GM18511 (cell line): Measurements from ENCODE around the gene MARCHF3.
"Not testable (repeated sequence)": the region's sequence is repeated elsewhere in the genome, so short reads cannot be mapped to it uniquely, and the experiment has no call there.

Source experiments
- ATAC-seq: cut with Tn5 transposase; IDR thresholded peaks from one replicate; pipeline ENCODE4 v1.9.1; 2021; ENCODE audit warnings: mild to moderate bottlenecking, moderate library complexity; ENCODE audit not compliant: unreplicated experiment

Gene MARCHF3

DNA sequence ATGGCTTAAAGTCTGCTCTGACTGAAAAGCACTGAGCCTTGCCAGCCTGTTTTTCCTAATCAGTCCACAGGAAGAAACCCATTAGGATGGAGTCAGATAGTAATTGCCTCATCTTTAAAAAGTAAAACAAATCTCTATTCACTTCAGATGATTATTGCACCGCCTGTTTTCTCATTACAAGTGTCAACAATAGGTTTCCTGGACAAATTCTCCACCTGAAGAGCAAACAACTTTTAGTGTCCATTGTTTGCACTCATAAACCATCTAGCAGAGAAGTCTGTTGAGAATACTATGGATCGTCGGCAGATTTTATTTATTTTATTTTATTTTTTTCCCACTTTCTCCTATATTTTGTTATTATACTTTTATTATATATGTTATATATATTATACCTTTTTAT lies 22.7 kb upstream of the MARCHF3 start:
- no peak for ATAC-seq

DNA sequence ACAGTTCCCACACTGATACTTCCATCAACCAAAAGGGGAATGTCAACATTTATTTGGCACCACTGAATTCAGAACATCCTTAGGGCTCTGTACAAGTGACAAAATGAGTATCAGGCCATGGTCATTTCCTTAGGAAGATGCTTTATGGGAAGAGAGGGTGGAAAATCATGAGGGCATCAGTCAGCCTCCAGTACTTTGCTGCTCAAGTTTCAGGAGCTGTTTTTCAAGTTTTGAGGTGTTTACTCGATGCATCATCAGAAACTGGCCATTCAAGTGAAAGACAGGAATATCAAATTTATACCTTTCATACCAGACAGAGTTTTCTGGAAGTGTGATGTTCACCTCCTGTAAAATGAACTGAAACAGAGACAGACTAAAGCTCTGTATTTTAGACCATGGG lies 21.2 kb upstream of the MARCHF3 start:
- no peak for ATAC-seq

DNA sequence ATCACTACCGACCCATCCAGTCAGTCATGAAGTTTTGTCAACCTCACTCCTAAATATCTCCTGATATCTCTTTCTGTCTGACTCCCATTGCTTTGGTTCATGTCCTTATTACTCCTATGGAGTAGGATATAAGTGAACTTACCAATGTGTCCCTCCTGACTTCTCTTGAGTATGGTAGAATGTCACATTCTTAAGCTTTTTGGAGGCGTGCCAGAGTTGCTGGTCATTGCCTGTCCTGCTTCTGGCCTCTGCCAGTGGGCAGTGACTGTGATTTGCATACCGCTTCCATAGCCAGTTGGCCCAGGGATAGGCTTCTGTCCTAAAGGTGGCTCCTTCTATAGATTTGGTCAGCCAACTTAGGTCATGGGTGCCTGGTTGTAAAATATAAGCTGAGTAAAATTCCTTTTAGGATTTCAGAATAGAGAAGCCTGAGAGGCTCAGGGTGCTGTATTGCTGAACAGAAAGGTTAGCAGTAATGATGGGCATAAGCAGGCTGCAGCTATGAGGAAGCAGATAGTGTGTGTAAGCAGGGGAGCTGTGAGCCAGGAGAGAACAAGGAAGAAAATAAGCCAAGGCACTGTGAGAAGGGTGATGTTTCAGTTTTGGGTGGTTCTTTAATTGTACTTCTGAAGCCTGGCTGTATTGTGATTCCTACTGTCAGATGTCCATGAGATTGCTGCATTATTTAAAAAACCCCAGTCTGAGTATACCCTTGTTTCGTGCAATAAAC lies 16.1 kb upstream of the MARCHF3 start:
- no peak for ATAC-seq

DNA sequence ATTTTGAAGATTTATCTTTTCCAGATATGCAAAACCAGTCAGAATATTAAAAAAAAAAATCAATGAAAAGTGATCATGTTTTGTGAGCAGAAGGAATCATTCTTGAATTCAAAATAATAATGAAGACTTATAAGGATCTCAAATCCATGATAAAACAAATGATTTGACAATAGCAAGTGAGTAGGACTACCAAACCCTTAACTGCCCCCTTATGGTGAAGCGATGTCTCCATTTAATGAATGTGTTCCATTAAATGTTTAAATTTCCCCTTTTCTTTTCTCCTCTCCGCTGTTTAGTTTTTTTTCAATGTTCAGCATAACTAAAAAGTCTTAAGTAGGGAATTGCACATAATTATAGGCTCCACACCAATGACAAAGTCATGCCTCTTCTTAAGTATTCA lies 12.2 kb upstream of the MARCHF3 start:
- no peak for ATAC-seq

DNA sequence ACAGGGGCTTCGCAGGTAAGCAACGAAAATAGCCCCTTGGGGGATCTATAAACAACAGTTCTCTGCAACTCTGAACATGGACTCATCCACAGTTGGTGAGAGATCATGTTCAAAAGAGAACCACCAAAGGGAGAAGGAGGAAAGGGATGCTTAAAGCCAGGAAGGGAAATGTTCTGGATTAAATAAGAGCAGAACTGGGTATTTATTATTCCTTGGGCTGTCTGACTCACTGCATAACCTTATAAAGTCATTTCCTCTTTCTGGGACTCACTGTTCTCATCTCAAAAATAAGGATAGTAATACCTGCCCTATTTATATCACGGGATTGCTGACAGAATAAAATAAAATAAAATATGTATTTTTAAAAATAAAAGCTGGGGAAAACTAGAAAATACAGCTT lies 11.2 kb upstream of the MARCHF3 start:
- ATAC-seq: no peak

DNA sequence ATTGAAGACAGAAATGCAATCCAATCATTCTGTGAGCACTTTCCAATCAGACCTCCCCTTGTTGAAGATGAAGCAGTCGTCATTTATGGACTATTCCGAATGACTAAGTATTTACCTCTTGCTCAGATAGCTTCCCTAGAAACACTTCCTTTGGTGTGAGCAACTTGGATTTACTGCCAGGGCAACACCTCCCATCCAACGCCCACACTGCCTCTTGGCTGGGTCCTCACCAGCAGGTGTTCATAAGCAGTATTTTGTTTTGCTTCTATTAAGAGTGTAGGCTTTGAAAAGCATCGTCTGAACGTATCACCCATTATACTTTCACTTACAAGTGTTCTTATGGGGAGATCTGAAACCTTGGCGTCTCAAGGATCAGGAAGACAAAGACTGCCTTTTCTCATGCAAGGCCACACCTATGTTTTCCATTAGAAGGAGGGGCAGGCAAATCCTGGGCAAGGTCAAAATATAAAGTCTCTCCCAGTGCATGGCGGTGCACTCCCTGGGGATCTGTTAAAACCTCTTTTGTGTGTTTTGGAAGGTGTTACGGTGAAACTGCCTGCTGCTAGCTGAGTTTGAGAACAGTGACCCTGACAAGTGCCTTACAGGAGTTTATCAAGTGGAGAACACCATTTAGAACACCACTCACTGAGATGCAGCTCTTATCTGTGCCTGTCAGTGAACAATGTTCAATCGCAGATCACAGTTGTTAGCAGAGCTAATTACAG lies 10.6 kb upstream of the MARCHF3 start:
- no peak for ATAC-seq

DNA sequence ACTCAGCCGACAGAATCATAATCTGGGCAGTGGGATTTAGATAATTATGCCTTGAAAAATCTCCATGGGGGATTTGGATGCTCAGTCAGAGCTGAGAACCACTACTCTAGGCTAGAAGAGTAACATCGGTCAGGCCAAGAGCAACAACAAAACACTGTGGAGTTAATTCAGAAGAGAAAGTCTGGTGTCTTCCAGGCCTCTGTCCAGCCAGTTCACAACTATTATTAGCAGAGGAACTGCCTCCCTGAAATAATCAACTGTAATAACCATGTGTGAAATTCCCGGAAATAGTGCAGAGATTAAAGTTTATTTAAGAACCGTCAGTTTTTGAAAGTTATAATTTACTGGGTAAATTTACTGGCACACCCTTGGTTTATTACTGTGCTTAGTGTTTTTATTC lies 8.2 kb upstream of the MARCHF3 start:
- no peak for ATAC-seq

DNA sequence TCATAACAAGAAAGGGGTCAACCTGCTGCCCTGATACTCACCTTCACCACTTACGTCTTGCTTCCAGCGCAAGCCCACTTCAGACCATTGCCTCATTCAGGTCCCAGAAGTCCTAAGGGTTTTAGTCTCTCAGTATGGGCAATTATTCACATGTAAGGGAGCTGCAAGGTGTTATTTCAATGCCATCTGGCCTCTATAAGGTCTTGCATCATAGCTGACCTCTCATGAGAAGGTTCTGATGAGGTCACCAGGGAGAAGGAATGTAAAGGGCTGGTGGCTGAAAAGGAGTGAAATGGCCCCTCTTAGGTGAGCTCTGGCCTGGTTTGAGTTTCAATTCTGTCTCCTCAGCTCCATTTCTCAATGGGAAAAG lies 1.5 kb upstream of the MARCHF3 start:
- no peak for ATAC-seq

DNA sequence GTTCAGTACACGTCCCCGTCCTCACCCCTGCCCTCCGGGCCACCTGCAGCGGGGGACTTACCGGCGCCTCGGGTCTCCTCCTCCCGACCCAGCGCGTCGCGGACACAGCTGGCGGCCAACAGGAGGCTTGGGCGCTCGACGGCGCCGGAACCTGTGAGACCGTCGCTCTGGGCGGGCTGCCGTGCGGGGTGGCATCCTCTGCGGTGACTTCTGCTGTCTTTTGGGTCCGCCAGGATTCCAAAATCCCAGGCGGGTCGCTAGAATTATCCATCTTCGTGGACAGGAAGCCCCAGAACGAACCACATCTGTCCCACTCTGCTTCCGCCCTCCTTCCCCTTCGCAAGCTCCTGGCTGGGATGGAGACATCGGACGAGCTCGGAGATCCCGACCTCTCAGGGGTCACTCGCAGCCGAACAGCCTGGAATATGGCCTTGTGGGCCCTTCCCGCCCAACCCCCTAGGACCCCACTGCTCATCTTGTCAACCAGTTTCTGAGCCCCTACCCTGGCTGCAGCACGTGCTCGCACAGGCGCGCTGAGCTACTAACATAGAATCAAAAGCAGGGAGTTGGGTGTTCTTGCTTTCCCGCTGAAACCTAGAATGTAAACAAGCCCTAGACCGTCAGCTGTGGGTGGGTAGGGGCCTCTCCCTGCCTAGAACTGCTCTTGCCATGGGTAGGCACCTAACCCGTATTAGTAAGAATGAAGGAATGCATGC lies 947 bp upstream of the MARCHF3 start:
- ATAC-seq: peak; percentile 26

DNA sequence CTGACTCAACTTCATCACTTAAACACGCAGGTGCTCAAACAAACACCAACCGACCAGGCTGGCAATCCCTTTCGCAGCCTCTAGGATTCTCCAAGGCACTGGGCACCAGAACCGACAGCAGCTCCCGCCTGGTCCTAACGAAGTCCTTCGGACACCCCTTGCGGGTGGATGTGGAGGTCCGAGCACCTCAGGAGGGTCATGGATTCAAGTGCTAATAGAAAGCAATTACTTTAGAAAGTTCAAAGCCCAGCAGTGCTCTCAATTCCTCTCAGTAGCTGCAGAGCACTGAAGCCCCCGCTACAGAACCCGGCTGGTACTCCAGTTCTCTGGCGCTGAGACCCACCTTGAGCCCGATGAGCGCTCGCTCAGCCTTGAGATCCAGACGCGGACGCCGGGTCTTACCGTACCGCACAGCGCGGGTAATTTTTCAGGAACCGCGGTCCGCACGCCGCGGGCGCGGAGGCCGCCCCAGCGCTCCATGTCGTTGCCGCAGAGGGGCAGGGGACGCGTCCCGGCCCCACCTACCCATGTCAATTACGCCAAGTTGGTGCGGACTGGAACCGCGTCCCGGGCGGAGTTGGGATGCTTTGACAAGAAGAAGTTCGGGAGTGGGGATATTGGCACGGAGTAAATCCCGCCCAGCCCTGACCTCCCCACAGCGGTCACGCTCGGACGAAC lies 638 bp downstream of the MARCHF3 start:
- peak; percentile 25 for ATAC-seq

DNA sequence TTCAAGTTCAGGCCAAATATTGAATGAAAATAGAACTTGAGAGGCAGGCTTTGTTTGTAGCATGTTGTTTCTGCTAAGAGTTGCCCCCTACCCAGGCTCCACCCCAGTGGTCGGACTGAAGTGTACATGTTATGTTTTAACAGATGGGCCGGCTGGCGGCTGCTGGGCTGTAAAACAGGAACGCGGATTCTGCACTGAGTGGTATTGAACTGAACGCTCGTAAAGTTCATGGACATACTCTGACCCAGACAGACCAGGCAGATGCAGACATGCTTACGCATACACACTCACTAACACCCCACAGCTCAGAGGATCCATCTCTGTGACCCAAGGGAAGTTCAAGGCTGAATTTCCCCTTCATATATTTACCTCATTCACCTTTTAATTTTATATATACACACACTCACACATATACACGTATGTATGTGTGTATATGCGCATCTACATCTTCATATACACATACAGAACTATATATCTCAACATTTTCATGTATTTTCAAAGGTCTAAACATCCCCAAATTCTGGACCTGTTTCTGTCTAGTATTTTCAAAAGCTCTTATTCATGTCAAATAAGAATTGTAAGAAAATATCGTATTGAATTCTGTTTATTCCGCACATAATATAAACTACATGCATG lies 1.4 kb downstream of the MARCHF3 start:
- peak; percentile 10 for ATAC-seq

DNA sequence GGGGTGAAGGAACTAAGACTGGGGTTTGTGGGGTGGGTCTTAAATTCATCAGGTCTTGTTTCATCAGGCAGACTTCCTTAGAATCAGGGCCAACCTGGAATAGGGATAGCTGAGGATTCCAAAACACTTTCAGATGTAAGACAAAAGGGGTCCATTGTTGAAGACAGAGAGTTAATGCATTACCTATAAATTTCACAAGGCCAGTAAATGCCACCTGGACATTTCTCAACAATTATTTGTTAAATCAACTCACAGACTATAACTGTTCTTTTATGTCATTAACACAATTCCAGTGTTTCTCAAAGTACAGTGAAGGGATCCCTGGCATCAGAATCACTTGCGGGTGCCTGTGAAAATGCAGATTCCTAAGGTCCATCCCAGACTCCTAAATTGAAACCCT lies 2.8 kb downstream of the MARCHF3 start:
- ATAC-seq: no peak

DNA sequence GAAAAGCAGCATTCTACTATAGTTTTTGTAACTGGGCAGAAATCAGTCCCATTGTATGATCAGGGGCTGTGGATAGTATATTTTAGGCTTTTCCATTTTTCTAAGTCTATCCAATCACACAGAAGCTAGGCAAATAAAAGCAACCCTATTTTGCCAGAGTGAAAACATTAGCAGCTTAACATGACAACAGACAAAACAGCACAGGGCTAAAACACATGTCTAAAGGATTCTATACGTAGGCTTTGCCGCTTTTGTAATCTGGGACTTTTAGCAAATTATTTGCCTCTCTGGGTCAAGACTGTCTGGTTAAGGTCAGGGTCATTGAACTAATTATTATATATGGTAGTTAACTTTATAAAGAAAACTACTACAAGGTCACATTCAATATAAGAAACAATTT lies 4.2 kb downstream of the MARCHF3 start:
- no peak for ATAC-seq

DNA sequence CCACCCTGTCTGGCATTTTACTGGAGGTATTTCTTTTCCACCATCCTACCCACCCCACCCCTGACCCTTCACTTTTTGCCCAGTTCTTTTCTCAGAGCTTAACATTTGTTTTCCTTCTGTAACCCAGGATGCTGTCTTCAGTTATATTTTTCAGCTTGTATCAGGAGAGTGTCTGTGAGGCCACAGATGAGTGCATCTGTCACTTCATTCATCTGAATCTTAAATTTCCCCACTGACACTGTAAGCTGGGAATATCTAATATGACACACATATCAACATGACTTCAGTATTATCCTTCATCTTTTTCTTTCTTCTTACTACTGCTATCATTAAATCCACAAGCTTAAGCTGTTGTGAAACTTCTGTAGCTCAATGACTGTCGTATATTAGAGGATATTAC lies 4.9 kb downstream of the MARCHF3 start:
- no peak for ATAC-seq

DNA sequence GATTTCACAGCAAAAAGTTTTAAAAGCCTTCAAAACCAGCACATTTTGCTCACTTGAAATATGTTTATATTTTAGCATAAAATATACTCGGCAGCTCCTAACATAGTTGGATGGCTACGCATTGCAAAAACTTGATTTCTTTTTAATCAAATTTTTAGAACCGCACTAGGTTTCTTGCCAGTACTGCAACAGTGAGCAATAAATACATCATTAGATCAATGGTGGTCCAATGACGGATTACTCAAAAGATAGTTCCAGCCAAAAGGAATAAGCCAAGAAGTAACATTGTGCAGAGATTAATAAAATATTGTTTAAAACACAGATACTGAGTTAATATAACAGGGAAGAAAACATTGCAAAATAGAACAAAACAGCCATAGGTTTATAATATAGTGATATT lies 5.5 kb downstream of the MARCHF3 start:
- ATAC-seq: no peak

DNA sequence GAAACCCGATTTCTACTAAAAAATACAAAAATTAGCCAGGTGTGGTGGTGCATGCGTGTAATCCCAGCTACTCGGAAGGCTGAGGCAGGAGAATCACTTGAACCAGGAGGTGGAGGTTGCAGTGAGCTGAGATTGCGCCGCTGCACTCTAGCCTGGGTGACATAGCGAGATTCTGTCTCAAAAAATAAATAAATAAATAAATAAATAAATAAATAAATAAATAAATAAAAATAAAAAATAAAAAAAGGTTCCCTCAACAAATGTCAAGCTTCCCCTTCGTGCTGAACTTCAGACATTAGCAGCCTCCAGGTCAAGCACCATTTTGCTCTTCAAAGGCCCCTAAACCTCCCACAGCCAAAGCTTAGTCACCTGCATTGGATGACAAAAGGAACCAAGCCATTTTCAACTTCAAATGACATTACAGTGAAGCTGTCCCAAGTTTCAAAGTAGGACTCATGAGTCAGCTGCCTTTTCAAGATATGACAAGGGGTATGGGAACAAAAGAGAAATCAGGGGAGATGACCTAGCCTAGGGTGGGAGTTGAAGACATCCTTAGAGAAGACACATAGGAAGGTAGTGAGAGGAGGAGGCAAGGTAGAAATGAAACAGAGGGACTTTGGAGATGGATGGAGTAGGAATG lies 6.7 kb downstream of the MARCHF3 start:
- ATAC-seq: not testable (repeated sequence)

DNA sequence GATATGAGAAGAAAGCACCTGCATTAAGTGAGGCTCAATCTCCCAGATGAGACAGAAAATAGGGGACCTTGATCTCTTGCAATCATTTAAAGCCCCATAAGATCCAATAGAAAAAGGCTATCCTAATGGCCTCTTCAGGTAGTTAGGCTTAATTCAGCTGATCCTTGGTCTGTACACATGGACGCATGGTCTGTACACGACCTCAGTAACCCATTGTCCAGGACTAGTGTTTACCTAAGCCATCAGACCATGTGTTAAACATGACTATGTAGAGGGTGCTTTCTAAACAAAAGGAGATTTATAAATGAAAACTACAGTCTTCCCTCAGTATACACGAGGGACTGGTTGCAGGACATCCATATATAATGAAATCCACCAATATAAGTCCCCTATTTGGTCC lies 7.5 kb downstream of the MARCHF3 start:
- no peak for ATAC-seq

DNA sequence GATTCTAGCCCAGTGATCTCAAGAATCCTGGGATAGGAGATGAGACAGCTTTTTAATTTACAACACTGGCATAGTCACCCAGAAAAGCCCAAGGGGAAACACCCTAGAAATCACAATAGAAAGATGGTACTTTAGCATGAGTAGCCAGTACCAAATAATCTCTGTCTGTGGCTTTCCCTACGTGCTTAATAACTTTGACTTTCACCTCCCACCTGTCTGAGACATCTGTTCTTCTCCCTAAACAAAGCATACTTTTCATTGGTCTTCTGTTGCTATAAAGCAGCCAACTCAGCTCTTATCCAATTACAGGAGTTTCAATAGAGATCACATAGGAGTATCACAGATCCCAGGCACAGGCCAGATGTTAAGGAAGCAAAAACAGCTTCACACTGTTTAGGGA lies 10.4 kb downstream of the MARCHF3 start:
- ATAC-seq: peak; percentile 76

DNA sequence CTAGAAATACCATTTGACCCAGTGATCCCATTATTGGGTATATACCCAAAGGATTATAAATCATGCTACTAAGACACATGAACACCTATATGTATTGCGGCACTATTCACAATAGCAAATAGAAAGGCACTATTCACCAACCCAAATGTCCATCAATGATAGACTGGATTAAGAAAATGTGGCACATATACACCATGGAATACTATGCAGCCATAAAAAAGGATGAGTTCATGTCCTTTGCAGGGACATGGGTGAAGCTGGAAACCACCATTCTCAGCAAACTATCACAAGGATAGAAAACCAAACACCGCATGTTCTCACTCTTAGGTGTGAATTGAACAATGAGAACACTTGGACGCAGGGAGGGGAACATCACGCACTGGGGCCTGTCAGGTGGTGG lies 13.6 kb downstream of the MARCHF3 start:
- not testable (repeated sequence) for ATAC-seq

DNA sequence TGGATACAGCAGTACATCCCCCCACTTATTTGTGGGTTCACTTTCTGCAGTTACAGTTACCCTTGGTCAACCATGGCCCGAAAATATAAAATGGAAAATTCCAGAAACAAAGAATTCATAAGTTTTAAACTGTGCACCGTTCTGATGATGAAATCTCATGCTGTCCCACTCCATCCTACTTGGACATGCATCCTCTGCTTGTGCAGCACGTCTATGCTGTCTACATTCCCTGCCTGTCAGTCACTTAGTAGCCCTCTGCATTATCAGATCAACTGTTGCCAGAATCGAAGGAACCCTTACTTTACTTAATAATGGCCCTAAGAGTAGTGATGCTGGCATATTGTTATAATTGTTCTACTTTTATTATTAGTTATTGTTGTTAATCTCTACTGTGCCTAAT lies 14.6 kb downstream of the MARCHF3 start:
- no peak for ATAC-seq

DNA sequence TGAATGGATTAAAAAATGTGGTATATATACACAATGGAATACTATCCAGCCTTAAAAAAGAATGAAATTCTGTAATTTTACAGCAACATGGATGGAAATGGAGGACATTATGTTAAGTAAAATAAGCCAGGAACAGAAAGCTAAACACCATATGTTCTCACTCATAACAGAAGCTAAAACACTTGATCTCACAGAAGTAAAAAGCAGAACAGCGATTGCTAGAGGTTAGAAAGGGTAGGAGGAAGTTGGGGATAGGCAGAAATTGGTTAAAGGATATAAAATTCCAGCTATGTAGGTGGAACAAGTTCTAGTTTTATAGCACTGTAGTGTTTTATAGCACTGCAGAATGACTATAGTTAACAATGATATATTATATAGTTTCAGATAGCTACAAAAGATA lies 15.8 kb downstream of the MARCHF3 start:
- peak; percentile 54 for ATAC-seq
